GM21360 (cell line): ENCODE data around the gene GLRX3.

Experiments
- ATAC-seq: cut with Tn5 transposase; IDR thresholded peaks from one replicate; pipeline ENCODE4 v1.9.1; 2021; ENCODE audit warnings: mild to moderate bottlenecking, moderate library complexity; ENCODE audit not compliant: unreplicated experiment

The GLRX3 gene

DNA sequence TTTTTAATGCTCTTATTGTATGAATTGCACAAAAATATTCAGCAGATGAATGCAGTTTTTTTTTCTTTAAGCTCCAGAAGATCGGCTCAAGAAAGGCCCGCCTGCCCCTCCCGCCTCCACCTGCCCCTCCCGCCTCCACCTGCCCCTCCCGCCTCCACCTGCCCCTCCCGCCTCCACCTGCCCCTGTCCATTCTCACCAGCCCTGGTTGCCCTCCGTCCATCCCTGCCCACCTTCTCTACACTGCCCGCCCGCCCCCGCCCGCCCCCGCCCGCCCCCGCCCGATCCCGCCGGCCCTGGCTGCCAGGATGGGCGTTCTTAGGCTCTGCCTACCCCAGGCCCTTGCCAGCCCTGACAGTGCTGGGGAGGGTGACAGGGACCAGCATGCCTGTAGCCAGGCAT lies 67.4 kb downstream of the GLRX3 start:
- no peak for ATAC-seq

DNA sequence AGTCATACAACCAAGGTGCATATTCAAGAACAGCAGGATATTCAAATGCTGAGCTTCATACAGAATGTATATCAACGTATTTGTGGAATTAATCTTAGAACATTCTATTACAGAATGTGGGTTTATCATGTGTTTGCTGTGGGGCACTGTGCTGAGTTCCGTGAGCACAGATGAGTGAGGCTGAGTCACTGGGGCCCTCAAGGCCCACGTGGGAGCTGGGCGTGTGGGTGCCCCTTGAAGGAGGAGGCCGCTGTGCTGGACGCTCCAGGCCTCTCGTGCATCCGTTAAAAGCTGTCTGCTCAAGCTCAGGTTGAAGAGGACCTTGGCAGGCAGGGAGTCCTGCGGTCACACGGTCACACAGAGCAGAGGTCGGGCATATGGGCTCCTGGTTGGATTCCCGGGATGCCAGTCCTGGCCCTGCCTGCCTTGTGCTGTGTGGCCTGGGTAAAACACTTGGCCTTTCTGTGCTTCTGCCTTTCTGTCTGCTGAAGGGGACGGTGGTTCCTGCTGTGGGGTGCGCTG lies 70.1 kb downstream of the GLRX3 start:
- no peak for ATAC-seq

DNA sequence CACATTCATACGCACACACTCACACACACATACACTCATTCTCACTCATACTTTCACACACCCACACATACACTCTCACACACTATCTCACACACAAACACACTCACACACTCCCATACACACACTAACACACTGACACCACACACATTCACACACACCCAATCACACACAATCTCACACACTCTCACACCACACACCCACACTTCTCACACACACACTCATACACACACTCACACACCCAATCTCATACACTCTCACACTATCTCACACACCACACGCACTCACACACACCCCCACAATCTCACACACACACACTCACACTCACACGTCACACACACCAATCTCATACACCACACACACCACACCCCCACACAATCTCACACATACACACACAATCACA lies 71.0 kb downstream of the GLRX3 start:
- no peak for ATAC-seq

DNA sequence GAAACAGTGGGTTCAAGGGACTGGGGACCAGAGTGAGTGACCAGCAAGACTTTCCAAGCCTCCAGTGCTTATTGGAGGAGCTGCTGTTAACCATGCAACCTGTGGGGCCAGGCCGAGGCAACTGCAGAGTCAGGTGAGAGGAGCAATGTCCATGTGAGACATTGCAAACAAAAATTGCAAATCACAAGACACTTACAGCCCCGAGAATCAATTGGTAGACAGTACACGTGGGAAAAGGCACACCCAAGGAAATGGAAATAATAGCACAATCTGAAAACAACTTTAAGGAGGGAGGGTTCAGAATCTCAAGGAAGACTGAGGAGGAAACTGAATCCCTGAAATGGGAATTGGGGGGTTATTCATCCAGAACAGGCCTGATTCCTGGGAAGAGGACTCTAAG lies 72.6 kb downstream of the GLRX3 start:
- ATAC-seq = no peak

DNA sequence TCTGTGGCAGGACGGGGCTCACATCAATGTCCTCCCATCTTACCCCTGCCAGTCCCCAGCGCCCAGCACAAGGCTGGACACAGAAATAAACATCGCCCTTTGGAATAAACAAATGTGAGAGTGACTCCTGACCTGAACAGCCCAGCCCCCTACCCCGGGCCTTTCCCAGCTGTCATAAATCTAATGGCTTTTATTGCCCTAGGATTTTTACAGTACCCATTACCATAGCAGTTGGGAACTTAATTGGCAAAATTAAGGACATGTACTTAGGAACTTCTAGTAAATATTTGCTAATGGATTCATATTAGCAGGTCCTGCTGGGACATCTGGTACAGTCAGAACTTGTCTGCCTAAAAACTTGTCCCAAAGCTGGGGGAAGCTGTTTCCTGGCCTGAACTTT lies 76.6 kb downstream of the GLRX3 start:
- ATAC-seq = no peak

DNA sequence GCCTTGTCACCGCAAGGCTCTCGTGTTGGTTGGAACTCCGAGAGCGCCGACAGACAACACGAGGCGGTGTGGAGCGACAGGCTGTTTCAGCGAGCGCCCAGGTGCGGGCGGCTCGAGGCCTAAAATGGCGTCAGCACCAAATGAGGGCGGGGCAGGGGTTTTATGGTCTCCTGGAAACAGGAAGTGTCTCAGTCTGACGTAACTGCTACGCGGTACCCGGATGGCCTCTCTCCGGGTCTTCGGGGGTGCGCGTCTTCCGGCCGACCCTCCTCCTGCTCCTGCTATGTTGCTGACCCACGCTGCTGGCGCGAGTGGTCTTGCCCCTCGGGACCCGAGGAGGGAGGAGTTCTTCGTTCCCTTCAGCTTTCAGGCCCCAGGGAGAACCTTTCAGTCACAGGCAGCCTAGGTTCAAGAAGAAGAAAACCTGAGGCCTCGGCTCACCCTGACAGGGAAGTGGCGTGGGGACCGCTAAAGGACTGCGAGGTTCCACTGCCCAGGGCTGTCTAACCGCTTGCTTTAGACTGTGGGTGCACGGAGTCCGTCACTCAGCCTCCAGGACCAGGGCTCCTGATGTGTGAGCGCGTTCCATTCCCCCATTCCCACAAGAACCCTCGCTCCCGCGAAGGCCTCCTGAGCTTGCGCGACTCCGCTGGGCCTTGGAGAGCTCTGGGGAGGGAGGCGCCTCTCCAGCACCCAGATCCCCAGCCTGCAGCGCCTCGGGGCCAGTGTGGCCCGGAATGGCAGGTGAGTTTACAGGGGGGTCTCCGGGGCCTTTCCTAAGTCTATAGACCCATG lies 77.3 kb downstream of the GLRX3 start:
- no peak for ATAC-seq

DNA sequence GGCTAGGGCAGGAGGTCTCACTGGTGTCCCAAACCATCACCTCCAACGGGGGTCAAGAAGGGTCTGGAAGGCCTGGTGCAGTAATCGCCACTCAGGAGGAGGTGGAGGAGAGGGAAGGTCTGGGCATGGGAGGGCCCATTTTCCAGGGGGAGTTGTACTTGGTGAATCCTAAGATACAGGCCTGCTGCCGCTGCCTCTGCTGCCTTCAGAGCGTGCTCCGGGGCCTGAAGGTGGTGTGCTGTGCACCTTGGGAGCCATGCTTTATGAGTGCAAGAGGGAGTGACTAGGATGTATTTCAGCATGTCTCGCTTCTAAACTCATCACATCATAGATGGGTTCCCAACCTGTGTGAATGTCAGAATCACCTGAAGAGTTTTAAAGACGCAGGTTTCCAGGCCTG lies 78.2 kb downstream of the GLRX3 start:
- no peak for ATAC-seq

DNA sequence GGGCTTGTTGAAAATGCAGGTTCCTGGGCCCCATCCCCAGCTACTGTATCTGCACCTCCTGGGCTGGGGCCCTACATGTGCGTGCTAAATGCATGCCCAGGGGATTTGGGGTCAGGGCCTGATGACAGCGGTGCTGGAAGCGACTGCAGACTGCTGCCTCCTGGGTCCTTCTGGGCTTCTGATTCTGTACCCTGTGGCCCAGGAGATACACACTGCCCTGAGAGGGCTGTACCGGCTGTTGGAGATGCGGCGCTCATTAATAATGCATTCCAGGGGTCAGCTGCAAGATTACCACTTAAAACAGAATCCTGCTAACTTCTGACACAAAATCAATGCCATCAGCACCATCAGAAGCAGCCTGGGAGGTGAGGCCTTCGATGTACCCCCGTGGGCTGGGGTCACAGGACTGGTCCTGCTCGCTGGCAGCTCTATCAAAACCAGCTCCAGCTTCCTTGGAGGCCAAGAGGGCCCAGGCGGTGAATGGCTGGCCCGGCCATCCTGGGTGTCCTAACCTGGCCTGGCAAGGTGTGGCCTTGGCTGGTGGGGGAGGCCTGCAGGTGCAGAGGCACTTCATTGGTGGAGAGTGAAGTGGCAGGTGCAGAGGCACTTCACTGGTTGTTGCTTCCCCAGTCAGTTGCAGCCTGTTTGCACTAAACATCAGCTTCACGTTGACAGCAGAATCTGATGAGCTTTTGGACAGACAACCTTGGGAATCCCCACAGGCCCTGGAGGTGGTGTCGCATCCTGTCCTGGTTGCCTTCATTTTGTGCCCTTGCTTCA lies 79.2 kb downstream of the GLRX3 start:
- no peak for ATAC-seq

DNA sequence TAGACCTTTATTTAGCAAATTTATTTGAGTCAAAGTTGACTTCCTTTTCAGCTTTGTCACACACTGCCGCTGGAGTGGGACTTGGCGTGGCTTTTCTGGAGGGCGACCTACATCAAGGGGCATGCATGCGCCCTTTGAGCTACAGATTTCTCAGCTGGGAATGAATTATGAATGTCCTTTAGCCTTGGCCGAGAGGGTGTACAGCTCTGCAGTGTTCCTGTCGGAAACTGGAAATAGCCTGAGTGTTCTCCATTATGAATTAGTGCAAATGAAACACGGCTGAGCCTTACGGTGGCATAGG lies 79.7 kb downstream of the GLRX3 start:
- ATAC-seq = no peak

DNA sequence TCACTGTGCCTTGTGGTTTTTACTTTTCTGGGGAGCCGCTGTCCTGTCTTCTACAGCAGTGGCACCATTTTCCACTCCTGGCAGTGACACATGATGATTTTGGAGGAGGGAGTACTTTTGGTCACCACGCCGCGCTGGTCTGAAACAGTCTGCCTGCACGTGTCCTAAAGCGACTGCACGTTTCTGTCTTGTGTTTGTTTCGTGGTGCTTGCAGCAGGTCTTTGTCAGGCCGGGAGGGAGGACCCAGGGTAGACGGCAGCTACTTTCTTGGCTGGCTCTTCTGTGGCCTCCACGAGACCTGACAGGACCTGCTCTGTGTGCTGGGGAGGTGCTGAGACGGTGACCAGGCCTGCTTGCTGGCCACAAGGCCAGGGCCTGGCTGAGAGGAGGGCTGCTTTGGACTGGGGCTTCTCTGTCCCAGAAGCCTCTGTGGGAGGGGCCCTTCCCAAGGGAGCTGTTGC lies 82.0 kb downstream of the GLRX3 start:
- no peak for ATAC-seq

DNA sequence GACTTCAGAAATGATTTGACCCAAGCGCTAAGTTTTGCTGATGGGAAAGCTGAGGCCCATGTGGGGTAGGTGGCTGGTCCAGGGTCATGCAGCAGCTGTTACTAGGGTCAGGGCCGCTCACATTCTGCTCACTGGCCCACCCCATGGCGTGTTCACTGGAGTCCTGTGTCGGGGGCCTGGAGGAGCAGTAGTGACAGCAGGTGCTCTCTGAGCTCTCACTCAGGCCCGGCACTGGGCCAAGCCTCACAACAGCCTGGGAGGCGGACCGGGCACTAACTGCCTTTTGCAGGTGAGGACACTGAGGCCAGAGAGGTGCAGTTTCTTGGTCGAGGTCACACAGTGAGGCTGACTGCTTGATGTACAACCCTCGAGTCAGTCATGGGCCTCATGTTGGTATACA lies 82.7 kb downstream of the GLRX3 start:
- no peak for ATAC-seq

DNA sequence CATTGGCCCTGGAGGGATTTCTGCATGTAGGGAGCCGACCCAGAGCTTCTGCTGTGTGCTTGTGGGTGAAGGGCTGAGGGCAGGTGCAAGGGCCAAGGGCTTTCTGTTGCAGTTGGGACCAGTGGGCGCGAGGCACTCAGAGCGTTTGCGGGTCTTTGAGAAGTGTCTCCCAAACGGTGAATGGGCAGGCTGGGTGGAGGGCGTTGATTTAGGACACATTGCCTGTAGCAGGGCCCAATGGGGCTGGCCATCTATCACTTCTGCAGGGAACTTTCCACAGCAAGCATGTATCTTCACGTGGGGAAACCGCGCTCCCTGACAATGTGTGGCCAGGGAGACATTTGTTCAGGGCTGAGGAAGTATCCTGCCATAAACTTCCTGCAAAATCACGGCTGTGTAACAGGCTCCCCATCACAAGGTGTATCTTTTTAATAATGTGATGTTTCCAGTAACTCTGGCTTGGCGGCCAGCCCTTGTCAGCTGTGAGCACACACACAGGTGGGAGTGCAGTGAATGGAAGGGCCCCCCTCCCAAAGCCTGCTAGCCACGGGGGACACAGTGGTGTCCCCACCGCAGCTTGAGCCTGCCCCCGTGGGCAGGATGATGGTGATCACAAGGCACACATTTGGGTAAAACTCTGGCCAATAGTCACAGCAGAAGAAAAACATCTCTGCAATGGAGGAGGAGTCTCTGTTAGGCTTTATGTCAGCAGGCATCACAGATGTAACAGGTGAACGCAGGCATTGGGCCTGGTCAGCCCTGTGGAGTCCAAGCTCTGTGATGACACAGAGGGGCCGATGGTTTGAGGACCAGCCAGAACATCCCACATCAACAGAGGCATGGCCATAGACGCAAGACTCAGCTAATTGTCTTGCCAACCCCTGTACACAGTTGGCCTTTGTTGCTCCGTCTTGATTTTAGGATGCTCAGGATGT lies 84.3 kb downstream of the GLRX3 start:
- ATAC-seq = no peak

DNA sequence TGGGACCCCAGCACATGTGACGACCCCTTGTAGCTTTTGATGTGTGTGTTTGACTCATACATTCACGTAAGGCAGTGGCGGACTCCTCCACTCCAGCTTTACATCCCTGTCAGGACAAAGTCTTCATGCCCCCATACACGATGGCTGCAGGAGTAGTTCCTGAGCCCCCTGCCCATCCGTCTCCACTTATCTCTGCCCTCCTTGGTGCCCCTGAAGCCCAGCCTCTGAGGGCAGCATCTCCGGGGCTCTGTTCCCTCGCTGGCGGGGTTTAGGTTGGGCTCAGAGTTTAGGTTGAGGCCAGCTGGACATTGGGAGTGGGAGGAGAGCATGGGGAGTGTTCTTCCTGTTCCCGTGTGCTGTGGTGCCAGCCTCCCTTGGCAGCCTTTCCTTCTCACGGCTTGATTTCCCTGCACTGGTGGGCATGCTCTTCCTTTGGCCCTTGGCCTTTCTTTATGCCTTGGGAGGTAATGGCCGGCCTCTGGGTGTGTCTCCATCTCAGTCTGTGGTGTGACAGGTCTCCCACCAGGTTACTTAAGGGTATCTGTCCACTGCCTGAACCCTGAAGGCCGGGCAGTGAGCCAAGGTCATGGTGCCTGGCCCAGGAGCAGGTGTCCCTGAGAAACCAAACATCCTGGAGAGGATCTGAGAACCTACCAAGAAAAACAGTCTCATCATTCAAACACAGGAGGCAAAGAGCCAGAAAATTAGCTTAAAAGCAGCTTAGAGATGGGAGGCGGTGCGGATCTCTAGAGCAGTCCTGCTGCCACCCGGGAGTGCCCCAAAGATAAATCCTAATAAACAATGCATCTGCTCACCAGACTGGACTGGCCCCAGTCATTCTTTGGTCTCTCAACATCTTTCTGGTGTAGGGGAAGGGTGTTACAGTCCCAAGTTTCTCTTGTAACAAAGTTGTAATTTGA lies 85.5 kb downstream of the GLRX3 start:
- ATAC-seq = no peak

DNA sequence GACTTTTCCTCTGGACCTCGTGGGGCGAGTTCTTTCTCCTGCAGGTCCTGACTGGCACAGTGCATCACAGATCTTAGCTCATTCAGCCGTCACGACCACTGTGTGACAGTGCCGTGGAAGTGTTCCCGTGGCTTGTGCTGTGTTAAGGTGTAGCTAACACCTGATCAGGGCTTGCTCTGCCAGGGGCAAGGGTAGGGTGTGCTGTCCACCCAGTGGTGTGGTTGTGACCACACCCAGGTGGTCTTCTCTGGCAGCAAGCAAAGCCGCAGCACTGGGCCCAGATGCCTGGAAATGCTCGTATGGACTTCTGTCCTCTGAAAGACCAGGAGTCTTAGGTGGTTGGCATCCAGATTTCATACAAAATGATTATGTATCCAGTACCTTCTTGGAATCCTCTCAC lies 86.2 kb downstream of the GLRX3 start:
- ATAC-seq = no peak

DNA sequence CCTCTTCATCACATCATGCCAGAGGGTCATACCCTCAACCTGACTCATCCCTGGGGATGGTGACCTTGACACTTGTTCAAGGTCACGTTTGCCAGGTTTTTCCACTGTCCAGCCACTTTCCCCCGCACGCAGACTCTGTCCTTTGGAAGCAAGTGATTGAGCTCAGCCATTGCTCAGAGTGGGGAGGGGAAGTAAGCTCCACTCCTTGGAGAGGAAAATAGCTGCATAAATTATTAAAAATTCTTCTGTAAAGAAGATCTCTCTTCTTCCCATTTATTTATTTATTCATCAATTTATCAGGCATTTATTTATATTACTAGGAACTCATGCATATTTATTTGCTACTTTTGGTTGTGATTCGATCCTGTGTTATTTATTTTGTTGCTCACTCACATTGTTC lies 88.0 kb downstream of the GLRX3 start:
- no peak for ATAC-seq

DNA sequence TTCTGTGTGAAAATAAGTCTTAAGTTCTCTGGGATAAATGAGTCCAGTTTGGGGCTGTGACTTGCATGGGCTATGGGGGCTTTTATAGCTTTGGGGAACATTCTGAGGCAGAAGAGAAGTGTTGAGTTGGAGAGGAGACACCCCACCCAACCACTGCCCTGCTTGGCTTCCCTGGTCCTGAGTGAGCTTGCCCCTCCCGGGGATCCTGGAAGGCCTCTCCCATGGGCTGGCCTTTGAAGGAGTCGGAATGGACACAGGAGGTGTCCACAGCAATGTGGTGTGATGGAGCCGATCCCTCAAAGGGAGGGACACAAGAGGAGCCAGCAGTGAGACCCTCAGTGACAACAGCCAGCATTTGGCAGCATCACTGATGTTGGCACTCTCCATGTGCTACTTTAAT lies 89.8 kb downstream of the GLRX3 start:
- no peak for ATAC-seq

DNA sequence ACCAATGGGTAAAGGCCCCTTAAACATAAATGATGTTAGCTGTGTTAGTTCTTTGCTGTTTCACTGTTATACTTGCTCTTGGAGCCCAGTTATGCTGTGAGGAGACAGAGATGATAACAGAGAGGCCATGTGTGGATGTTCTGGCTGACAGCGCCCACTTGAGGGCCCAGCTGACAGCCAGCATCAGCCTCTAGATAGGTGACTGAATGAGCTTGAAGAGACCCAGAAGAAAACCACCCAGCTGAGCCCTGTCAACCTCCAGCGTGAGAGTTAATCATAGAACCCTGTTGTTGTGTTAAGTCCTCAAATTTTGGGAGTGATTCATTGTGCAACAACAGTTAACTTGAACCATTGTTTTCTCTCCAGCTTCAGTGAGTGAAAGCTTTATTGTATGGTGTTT lies 91.7 kb downstream of the GLRX3 start:
- ATAC-seq = no peak
